CD4-positive, alpha-beta T cell treated with Interleukin-6 at 100 ng/mL for 8 hours (primary cell): ENCODE measurements around the gene SUPT4H1.
A peak's percentile ranks its signal among the peaks of the same experiment; 100 is the strongest.

Experiments used
- DNase-seq: peaks from one replicate; pipeline ENCODE4 v3.0.0-alpha.2; 2020; ENCODE audit warnings: mixed read lengths, low spot score

Gene SUPT4H1

GRCh38 chr17:58303971-58304749 lies 47.8 kb downstream of the SUPT4H1 start:
- peak; percentile 60 for DNase-seq

GRCh38 chr17:58302919-58303585 lies 48.9 kb downstream of the SUPT4H1 start:
- no peak for DNase-seq

GRCh38 chr17:58302171-58302918 lies 49.7 kb downstream of the SUPT4H1 start:
- DNase-seq: no peak

GRCh38 chr17:58301504-58302150 lies 50.4 kb downstream of the SUPT4H1 start:
- no peak for DNase-seq

GRCh38 chr17:58300336-58300735 lies 51.7 kb downstream of the SUPT4H1 start:
- DNase-seq: no peak
